GM12878 (cell line): ENCODE measurements around the gene SLC17A2. TPM values are rescaled to one million over a fixed set of nuclear protein-coding genes. Genes with fewer than 3 reads are reported as not detected.

Experiments used
- ATAC-seq: fragments of 200-7000 bp; cut with Tn5 transposase; 3 replicates; pipeline ENCODE4 v1.9.1; 2020; ENCODE audit warnings: mild to moderate bottlenecking, moderate library complexity
- BruUV-seq: library from RNA; stranded (reverse); fragments of 400-500 nt; replicated peaks from 2 replicates; lab custom pipeline; 2021; lab: Mats Ljungman, UMichigan
- CTCF ChIA-PET: fragments of 300-600 bp; sonication (Branson Sonifier 250); formaldehyde crosslinking; extraction: SDS; loops from one replicate; lab custom pipeline; 2021; ENCODE audit warnings: inconsistent platforms; lab: Yijun Ruan, JAX
- POLR2A ChIA-PET: fragments of 350-600 bp; formaldehyde crosslinking; extraction: SDS; loops from one replicate; lab custom pipeline; 2021; ENCODE audit warnings: inconsistent platforms; lab: Charles Lee
- RAD21 ChIA-PET: fragments of 300-600 bp; sonication (Branson Sonifier 250); formaldehyde crosslinking; loops from one replicate; lab custom pipeline; 2023; ENCODE audit warnings: antibody characterized with exemption; ENCODE audit not compliant: unreplicated experiment; lab: Charles Lee
- SMC1A ChIA-PET: fragments of 300-600 bp; sonication (Branson Sonifier 250); formaldehyde crosslinking; loops from one replicate; lab custom pipeline; 2023; ENCODE audit not compliant: unreplicated experiment, uncharacterized antibody; lab: Charles Lee
- DNase-seq: peaks from one replicate; pipeline ENCODE4 v3.0.0-alpha.2; 2011; ENCODE audit warnings: low read depth, low spot score
- FAIRE-seq: peaks from 3 replicates; lab custom pipeline; 2011; peaks lifted over from hg19 to GRCh38; lab: Jason Lieb, UNC
- H2AFZ ChIP-seq: 2 replicates; pipeline ENCODE4 v1.6.0; 2011; ENCODE audit warnings: low read depth, low read length, control low read depth; ENCODE audit not compliant: control insufficient read depth
- H3K27ac ChIP-seq: 2 replicates; pipeline ENCODE4 v1.5.1; 2011; ENCODE audit warnings: control low read depth; ENCODE audit not compliant: control insufficient read depth, insufficient read depth
- H3K27me3 ChIP-seq, 2 experiments: replicated peaks in 1 of 2; 2 replicates each; pipeline versions ENCODE4 v1.6.0 to v1.6.1; 2011; ENCODE audit warnings: low read length in 1 of 2; ENCODE audit not compliant: control insufficient read depth in 2 of 2, insufficient read depth in 2 of 2
- H3K36me3 ChIP-seq, 2 experiments: 2 replicates each; pipeline ENCODE4 v1.5.1; 2011; ENCODE audit warnings: low read length in 1 of 2; ENCODE audit not compliant: control insufficient read depth in 2 of 2, insufficient read depth in 2 of 2
- H3K4me1 ChIP-seq: 2 replicates; pipeline ENCODE4 v1.6.1; 2011; ENCODE audit warnings: mild to moderate bottlenecking, low read length, moderate library complexity, mixed read lengths; ENCODE audit not compliant: control insufficient read depth, insufficient read depth
- H3K4me2 ChIP-seq: 2 replicates; pipeline ENCODE4 v1.6.0; 2011; ENCODE audit warnings: control low read depth; ENCODE audit not compliant: control insufficient read depth, insufficient read depth
- H3K4me3 ChIP-seq: fragments of 200-600 bp; sonication (generic); 2 replicates; pipeline ENCODE4 v1.5.1; 2016
- H3K79me2 ChIP-seq: 2 replicates; pipeline ENCODE4 v1.6.0; 2011; ENCODE audit warnings: low read length; ENCODE audit not compliant: control insufficient read depth, insufficient read depth
- H3K9ac ChIP-seq: 2 replicates; pipeline ENCODE4 v1.8.0; 2011; ENCODE audit warnings: low read length, control low read depth, mixed read lengths; ENCODE audit not compliant: control insufficient read depth, insufficient read depth
- H3K9me3 ChIP-seq: replicated peaks from 3 replicates; pipeline ENCODE4 v1.5.1; 2011; ENCODE audit warnings: mild to moderate bottlenecking, low read length; ENCODE audit not compliant: control insufficient read depth, insufficient read depth
- H4K20me1 ChIP-seq: 2 replicates; pipeline ENCODE4 v1.6.0; 2011; ENCODE audit not compliant: control insufficient read depth, insufficient read depth
- BHLHE40 ChIP-seq, 2 experiments: fragments of 450-650 bp in 1 of 2; IDR thresholded peaks; 2 replicates each; pipeline ENCODE4 v1.6.1; 2011 to 2017; ENCODE audit warnings: low read depth in 2 of 2, borderline replicate concordance in 1 of 2, improper control_type of control experiment in 1 of 2, low read length in 1 of 2, mild to moderate bottlenecking in 1 of 2
- CREB1 ChIP-seq: IDR thresholded peaks from 2 replicates; pipeline ENCODE4 v1.6.1; 2012; ENCODE audit warnings: low read depth, mild to moderate bottlenecking, inconsistent platforms
- HDGF ChIP-seq: fragments of 450-650 bp; IDR thresholded peaks from 2 replicates; pipeline ENCODE4 v1.6.1; 2016; ENCODE audit warnings: antibody characterized with exemption
- JUNB ChIP-seq: IDR thresholded peaks from 2 replicates; pipeline ENCODE4 v1.6.1; 2016; ENCODE audit warnings: antibody characterized with exemption, mild to moderate bottlenecking
- NR2C2 ChIP-seq: IDR thresholded peaks from 2 replicates; pipeline ENCODE4 v1.6.1; 2011; ENCODE audit warnings: borderline replicate concordance, low read depth; ENCODE audit not compliant: control insufficient read depth, insufficient read length
- RAD21 ChIP-seq: IDR thresholded peaks from 2 replicates; pipeline ENCODE4 v1.6.1; 2011; ENCODE audit warnings: mild to moderate bottlenecking, low read depth, low read length, moderate library complexity; ENCODE audit not compliant: insufficient read depth
- SPI1 ChIP-seq: IDR thresholded peaks from 2 replicates; pipeline ENCODE4 v1.6.1; 2011; ENCODE audit warnings: low read depth, mild to moderate bottlenecking, low read length, moderate library complexity, borderline replicate concordance; ENCODE audit not compliant: insufficient read depth
- ZBED1 ChIP-seq: IDR thresholded peaks from 2 replicates; pipeline ENCODE4 v1.6.1; 2016; ENCODE audit warnings: borderline replicate concordance
- WGBS: methylation state at CpG from one replicate; pipeline ENCODE4 v1.1.6; 2016; ENCODE audit warnings: low lambda C conversion rate; ENCODE audit not compliant: insufficient replicate concordance, insufficient coverage; ENCODE audit errors: missing lambda C conversion rate; 5-methylcytosine and 5-hydroxymethylcytosine counted together
- in situ Hi-C: fragments of 300-500 bp; cut with MboI; formaldehyde crosslinking; loops from 9 replicates; pipeline ENCODE4 v1.14.3; 2018; ENCODE audit warnings: mixed read lengths
- intact Hi-C: fragments of 100-400 bp; cut with micrococcal nuclease; formaldehyde crosslinking; loops from one replicate; pipeline ENCODE4 v1.14.2; 2022; ENCODE audit not compliant: unreplicated experiment
- polyA plus RNA-seq, 11 experiments: library from polyadenylated mRNA; depleted of rRNA in 4 of 11; unstranded in 6 of 11; stranded (reverse) in 5 of 11; fragments of >200 nt; fragmentation: Nextera tagmentation in 4 of 11; fragmentation: Illumina TruSeq in 1 of 11; extraction: Ambion mirVana in 4 of 11; extraction: Trizol in 1 of 11; gene quantifications; 1 replicate in 1 of 11; 2 replicates in 10 of 11; pipeline versions ENCODE4 v1.2.1 to v1.2.3, GENCODE V29; 2011 to 2016; ENCODE audit warnings: inconsistent platforms in 2 of 11, missing spikeins in 2 of 11, low read depth in 1 of 11
- total RNA-seq, 4 experiments: library from RNA; depleted of rRNA in 3 of 4; stranded (reverse); fragments of >200 nt in 3 of 4; fragmentation: Illumina TruSeq in 1 of 4; extraction: Trizol in 1 of 4; gene quantifications; 2 replicates each; pipeline versions ENCODE4 v1.2.1 to v1.2.3, GENCODE V29; 2013 to 2021
- TF ChIP-seq, protein P1 (sequence below): fragments of 450-650 bp; IDR thresholded peaks from 2 replicates; pipeline ENCODE4 v1.6.1; 2016; ENCODE audit warnings: mild to moderate bottlenecking

Gene SLC17A2
- total and polyA plus RNA-seq, 10 of the 15 experiments (the other 5 are each of a cell fraction or from before 2014, with no cell fraction given): not detected

DNA sequence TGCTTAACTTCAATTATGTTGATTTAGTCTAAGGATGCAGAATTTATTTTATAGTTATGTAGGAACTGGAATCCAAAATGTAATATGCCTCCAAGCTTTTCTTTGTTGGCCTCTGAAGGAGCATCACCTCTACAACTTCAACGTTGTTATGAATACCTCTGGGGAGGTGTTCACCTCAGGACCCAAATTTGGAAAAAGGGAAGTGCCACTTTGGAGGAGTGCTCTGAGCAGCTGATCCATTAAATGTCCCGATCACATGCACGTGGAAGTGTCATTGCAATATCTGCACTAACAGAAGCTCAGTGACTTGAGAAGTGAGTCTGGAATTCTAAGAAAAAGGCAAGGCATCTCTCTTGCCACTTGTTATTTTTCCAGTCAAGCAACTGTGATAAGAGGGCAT is 34.2 kb downstream of the SLC17A2 start:
- Histone ChIP-seq H3K4me3 (no peak overlapping the region), H3K4me2 (no peak overlapping the region), H3K4me1 (no peaks in the 10 kb centered on the region), H3K36me3 (no peaks in the 10 kb centered on the region), H3K9ac (no peak overlapping the region), H2AFZ (no peak overlapping the region), H3K9me3 (no peaks in the 10 kb centered on the region), H3K27me3 (peaks cover 0 to 3% of the 10 kb centered on the region in 2 experiments; a peak in 1 of 4 replicates), H3K27ac (no peak overlapping the region), H3K79me2 (no peaks in the 10 kb centered on the region), H4K20me1 (no peaks in the 10 kb centered on the region)
- ChIA-PET RAD21 (no interaction called here), CTCF (no interaction called here), SMC1A (no interaction called here), POLR2A (no interaction called here)
- TF ChIP-seq SPI1 (0 out of 2 replicates have a peak, but pooled peaks have one; percentile 4), NR2C2 (no peak)
- 36% methylated on average over 3 of the region's 3 CpGs for WGBS
- no peak for DNase-seq
- no TSS peak for BruUV-seq
- intact Hi-C loops: no loop called here
- ATAC-seq: no peak
- no peak for FAIRE-seq
- in situ Hi-C loops: no loop called here

GRCh38 chr6:25895771-25896170 is 34.7 kb downstream of the SLC17A2 start:
- SMC1A ChIA-PET: no interaction called here
- CTCF ChIA-PET: no interaction called here
- no TSS peak for BruUV-seq
- H3K36me3 ChIP-seq: no peaks in the 10 kb centered on the region
- ATAC-seq (no peak), FAIRE-seq (no peak), DNase-seq (no peak)
- no peaks in the 10 kb centered on the region for H3K4me1 ChIP-seq
- in situ Hi-C loops: no loop called here
- H3K9me3 ChIP-seq: no peaks in the 10 kb centered on the region
- H4K20me1 ChIP-seq: no peaks in the 10 kb centered on the region
- POLR2A ChIA-PET: no interaction called here
- peaks cover 0 to 3% of the 10 kb centered on the region in 2 experiments; a peak in 1 of 4 replicates for H3K27me3 ChIP-seq
- no peak overlapping the region for H3K27ac ChIP-seq
- H3K4me3 ChIP-seq: no peak overlapping the region
- H2AFZ ChIP-seq: no peak overlapping the region
- H3K4me2 ChIP-seq: no peak overlapping the region
- intact Hi-C loops: no loop called here
- H3K9ac ChIP-seq: no peak overlapping the region
- TF ChIP-seq, protein P1, sequence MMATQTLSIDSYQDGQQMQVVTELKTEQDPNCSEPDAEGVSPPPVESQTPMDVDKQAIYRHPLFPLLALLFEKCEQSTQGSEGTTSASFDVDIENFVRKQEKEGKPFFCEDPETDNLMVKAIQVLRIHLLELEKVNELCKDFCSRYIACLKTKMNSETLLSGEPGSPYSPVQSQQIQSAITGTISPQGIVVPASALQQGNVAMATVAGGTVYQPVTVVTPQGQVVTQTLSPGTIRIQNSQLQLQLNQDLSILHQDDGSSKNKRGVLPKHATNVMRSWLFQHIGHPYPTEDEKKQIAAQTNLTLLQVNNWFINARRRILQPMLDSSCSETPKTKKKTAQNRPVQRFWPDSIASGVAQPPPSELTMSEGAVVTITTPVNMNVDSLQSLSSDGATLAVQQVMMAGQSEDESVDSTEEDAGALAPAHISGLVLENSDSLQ: no peak
- TF ChIP-seq BHLHE40 (IDR thresholded peaks at IDR 0.05; ENCODE audit: borderline replicate concordance in 1 of 2, low read depth in 2 of 2, low read length in 1 of 2): no peak
- TF ChIP-seq HDGF: no peak
- TF ChIP-seq ZBED1: no peak
- no peak for TF ChIP-seq RAD21
- TF ChIP-seq JUNB: no peak
- no peak for TF ChIP-seq CREB1
- RAD21 ChIA-PET: no interaction called here
- no peaks in the 10 kb centered on the region for H3K79me2 ChIP-seq
- WGBS: 35% methylated on average over 1 of the region's 1 CpG
